Measurements from ENCODE around the gene PDIA5.

- TF ChIP-seq CTCF (conservative IDR thresholded peaks at IDR 0.05; ENCODE audit: low read length), result no peak
- TF ChIP-seq EZH2phosphoT487 (IDR thresholded peaks at IDR 0.05; ENCODE audit: borderline replicate concordance, low read depth, low read length), result no peak
Observed at GRCh38 chr3:123068601-123069381, 2.0 kb downstream of the PDIA5 start.
